Measurements from ENCODE around the gene CDH5. TPM values are rescaled to one million over a fixed set of nuclear protein-coding genes. Genes with fewer than 3 reads are reported as not detected.

CDH5 gene
- total and polyA plus RNA-seq, 2 donors (not counting 3 experiments of a cell fraction or from before 2014, with no cell fraction given): 765 to 815 TPM

DNA sequence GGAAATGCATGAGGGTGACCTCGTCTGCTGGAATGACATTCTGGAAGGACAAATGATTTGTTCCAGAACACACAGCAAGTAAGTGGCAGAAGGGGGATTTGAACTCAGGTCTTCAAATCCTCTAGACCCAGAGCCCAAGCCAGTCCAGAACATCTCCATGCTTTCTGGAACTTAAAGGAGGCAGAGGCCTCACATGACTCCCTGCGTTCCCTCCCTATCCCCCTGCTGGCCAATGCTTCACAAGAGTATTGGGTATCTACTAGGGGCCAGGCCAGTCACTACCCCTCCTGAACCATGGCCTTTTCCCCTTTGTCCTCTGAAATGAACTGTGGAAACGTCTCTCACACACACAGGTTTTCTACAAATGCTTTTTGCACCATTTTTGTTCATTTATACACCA is 53.0 kb downstream of the CDH5 start:
- BruUV-seq (replicated peaks): no TSS peak
- dilution Hi-C loops (cut with MboI; ENCODE audit: extremely low pct_ligation_motif_present, low sequenced_read_pairs): no loop called here
- CTCF ChIA-PET: no interaction called here

More for the DNA sequence above, 53.0 kb downstream of the CDH5 start:
- Histone ChIP-seq H3K4me3 (replicated peaks in 1 of 3; ENCODE audit: insufficient read depth in 1 of 3, low read depth in 1 of 3, low read length in 3 of 3) (no peak overlapping the region), H2AFZ (ENCODE audit: low read depth, low read length) (no peak overlapping the region), H3K4me2 (ENCODE audit: insufficient read depth, low read length) (no peak overlapping the region), H4K20me1 (replicated peaks; ENCODE audit: control insufficient read depth, extremely low read depth, insufficient read depth, low read length) (no peaks in the 10 kb centered on the region), H3K27me3 (ENCODE audit: control insufficient read depth in 2 of 2, insufficient read depth in 2 of 2, low read length in 2 of 2) (peaks cover 23 to 26% of the 10 kb centered on the region in 2 experiments), H3K27ac (ENCODE audit: insufficient read depth, low read depth, low read length) (no peak overlapping the region), H3K9ac (replicated peaks; ENCODE audit: extremely low read depth, insufficient read depth, low read length) (no peak overlapping the region), H3K79me2 (ENCODE audit: control insufficient read depth, insufficient read depth, low read length) (no peaks in the 10 kb centered on the region), H3K9me3 (replicated peaks; ENCODE audit: control insufficient read depth, insufficient read depth, low read length) (no peaks in the 10 kb centered on the region), H3K9me1 (replicated peaks; ENCODE audit: control insufficient read depth, extremely low read depth, insufficient read depth, low read length) (no peaks in the 10 kb centered on the region), H3K4me1 (ENCODE audit: control insufficient read depth, extremely low read depth, insufficient read depth, low read length) (no peaks in the 10 kb centered on the region), H3K36me3 (ENCODE audit: control insufficient read depth in 2 of 2, extremely low read depth in 1 of 2, insufficient read depth in 2 of 2, low read length in 2 of 2) (no peaks in the 10 kb centered on the region)
- no peak for FAIRE-seq
- no peak for TF ChIP-seq POLR2A (IDR thresholded peaks at IDR 0.05; ENCODE audit: low read depth, low read length)
- no peak for TF ChIP-seq POLR2AphosphoS5 (IDR thresholded peaks at IDR 0.05; ENCODE audit: insufficient read depth, low read depth, low read length)
- TF ChIP-seq, protein P1, sequence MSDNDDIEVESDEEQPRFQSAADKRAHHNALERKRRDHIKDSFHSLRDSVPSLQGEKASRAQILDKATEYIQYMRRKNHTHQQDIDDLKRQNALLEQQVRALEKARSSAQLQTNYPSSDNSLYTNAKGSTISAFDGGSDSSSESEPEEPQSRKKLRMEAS (IDR thresholded peaks at IDR 0.05; ENCODE audit: insufficient read depth, insufficient read length): no peak
- no peak for TF ChIP-seq JUN (IDR thresholded peaks at IDR 0.05; ENCODE audit: borderline replicate concordance, insufficient read depth, insufficient read length, low read depth)
- TF ChIP-seq EZH2 (IDR thresholded peaks at IDR 0.05; ENCODE audit: borderline replicate concordance, low read depth, low read length, severe bottlenecking): no peak
- TF ChIP-seq FOS (IDR thresholded peaks at IDR 0.05; ENCODE audit: borderline replicate concordance, insufficient read depth, low read length): no peak
- no peak for TF ChIP-seq GATA2 (IDR thresholded peaks at IDR 0.05; ENCODE audit: insufficient read depth, insufficient read length, low read depth, low read length)
- TF ChIP-seq, protein P2, sequence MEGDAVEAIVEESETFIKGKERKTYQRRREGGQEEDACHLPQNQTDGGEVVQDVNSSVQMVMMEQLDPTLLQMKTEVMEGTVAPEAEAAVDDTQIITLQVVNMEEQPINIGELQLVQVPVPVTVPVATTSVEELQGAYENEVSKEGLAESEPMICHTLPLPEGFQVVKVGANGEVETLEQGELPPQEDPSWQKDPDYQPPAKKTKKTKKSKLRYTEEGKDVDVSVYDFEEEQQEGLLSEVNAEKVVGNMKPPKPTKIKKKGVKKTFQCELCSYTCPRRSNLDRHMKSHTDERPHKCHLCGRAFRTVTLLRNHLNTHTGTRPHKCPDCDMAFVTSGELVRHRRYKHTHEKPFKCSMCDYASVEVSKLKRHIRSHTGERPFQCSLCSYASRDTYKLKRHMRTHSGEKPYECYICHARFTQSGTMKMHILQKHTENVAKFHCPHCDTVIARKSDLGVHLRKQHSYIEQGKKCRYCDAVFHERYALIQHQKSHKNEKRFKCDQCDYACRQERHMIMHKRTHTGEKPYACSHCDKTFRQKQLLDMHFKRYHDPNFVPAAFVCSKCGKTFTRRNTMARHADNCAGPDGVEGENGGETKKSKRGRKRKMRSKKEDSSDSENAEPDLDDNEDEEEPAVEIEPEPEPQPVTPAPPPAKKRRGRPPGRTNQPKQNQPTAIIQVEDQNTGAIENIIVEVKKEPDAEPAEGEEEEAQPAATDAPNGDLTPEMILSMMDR (IDR thresholded peaks at IDR 0.05; ENCODE audit: extremely low read depth in 1 of 2, insufficient read depth in 1 of 2, low read depth in 1 of 2, low read length in 2 of 2): no peak
- no peak for TF ChIP-seq MYC (IDR thresholded peaks at IDR 0.05; ENCODE audit: low read depth, low read length)
- POLR2A ChIA-PET: no interaction called here
- DNase-seq (ENCODE audit: low read depth, low spot score): no peak
- intact Hi-C loops (cut with micrococcal nuclease): no loop called here

Data from endothelial cell of umbilical vein (primary cell).